Activated T-cell treated with anti-CD3 and anti-CD28 coated beads, Interleukin-2, amount 50 U/mL, for 24 hours (primary cell): ENCODE data around the gene FBXO21.
A peak's percentile ranks its signal among the peaks of the same experiment; 100 is the strongest.

Experiments used
- DNase-seq: peaks from one replicate; pipeline ENCODE4 v3.0.0-alpha.2; 2020
- H3K27ac Mint-ChIP-seq: 2 replicates; pipeline ENCODE4 v1.8.0; 2020; ENCODE audit warnings: mild to moderate bottlenecking, mixed read lengths
- H3K27me3 Mint-ChIP-seq: 2 replicates; pipeline ENCODE4 v1.8.0; 2020; ENCODE audit warnings: mixed read lengths
- H3K36me3 Mint-ChIP-seq: 2 replicates; pipeline ENCODE4 v1.8.0; 2020; ENCODE audit warnings: low read depth, mixed read lengths
- H3K4me1 Mint-ChIP-seq: 2 replicates; pipeline ENCODE4 v1.8.0; 2020; ENCODE audit warnings: low read depth, mixed read lengths
- H3K4me3 Mint-ChIP-seq: 2 replicates; pipeline ENCODE4 v1.8.0; 2020; ENCODE audit warnings: mild to moderate bottlenecking, moderate library complexity, mixed read lengths
- H3K9me3 Mint-ChIP-seq: 2 replicates; pipeline ENCODE4 v1.8.0; 2020; ENCODE audit warnings: mixed read lengths

The FBXO21 gene

GRCh38 chr12:117144599-117144998 lies 45.7 kb downstream of the FBXO21 start:
- Mint-ChIP-seq H3K4me3 (no peak overlapping the region), H3K27me3 (no peaks in the 10 kb centered on the region), H3K9me3 (no peaks in the 10 kb centered on the region), H3K36me3 (peaks cover 70% of the 10 kb centered on the region), H3K27ac (peak overlapping the region; percentile 16), H3K4me1 (peaks cover 27% of the 10 kb centered on the region)
- no peak for DNase-seq

DNA sequence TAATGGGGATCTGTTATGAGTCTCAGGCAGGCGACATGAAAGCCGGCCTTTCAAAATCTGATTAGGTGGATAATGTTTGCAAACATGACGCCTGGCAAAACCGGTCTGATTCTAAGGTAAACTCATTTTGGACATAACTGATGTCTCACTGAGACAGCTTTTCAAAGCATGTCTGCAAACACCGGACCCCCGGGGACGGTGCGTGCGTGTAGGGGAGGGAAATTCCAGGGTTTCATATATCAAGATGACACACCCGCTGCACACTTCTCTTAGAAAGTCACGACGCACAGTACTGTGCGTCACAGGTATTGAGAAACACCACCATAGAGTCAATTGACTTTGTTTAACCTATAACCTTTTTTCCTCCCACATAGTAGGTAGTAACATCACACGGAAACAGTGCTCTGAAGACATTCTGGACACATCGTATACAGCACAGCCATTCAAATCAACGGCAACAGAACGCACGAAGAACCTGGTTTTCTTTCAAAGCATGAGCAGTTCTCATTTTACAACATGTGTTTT lies 47.2 kb downstream of the FBXO21 start:
- H3K36me3 Mint-ChIP-seq: peaks cover 55% of the 10 kb centered on the region
- H3K27ac Mint-ChIP-seq: peak overlapping the region; percentile 73
- H3K4me3 Mint-ChIP-seq: no peak overlapping the region

GRCh38 chr12:117142094-117142493 lies 48.2 kb downstream of the FBXO21 start:
- DNase-seq: no peak
- Mint-ChIP-seq H3K4me1 (peaks cover 6% of the 10 kb centered on the region), H3K4me3 (no peak overlapping the region), H3K27me3 (no peaks in the 10 kb centered on the region), H3K9me3 (no peaks in the 10 kb centered on the region), H3K27ac (no peak overlapping the region), H3K36me3 (peaks cover 49% of the 10 kb centered on the region)

More for the DNA sequence above, 47.2 kb downstream of the FBXO21 start:
- H3K4me1 Mint-ChIP-seq: peaks cover 12% of the 10 kb centered on the region
- H3K27me3 Mint-ChIP-seq: no peaks in the 10 kb centered on the region
- H3K9me3 Mint-ChIP-seq: no peaks in the 10 kb centered on the region
- DNase-seq: no peak

GRCh38 chr12:117141097-117141898 lies 49.0 kb downstream of the FBXO21 start:
- Mint-ChIP-seq H3K27me3 (no peaks in the 10 kb centered on the region), H3K9me3 (no peaks in the 10 kb centered on the region), H3K4me3 (no peak overlapping the region), H3K4me1 (peaks cover 6% of the 10 kb centered on the region), H3K36me3 (peaks cover 41% of the 10 kb centered on the region), H3K27ac (no peak overlapping the region)
- no peak for DNase-seq

DNA sequence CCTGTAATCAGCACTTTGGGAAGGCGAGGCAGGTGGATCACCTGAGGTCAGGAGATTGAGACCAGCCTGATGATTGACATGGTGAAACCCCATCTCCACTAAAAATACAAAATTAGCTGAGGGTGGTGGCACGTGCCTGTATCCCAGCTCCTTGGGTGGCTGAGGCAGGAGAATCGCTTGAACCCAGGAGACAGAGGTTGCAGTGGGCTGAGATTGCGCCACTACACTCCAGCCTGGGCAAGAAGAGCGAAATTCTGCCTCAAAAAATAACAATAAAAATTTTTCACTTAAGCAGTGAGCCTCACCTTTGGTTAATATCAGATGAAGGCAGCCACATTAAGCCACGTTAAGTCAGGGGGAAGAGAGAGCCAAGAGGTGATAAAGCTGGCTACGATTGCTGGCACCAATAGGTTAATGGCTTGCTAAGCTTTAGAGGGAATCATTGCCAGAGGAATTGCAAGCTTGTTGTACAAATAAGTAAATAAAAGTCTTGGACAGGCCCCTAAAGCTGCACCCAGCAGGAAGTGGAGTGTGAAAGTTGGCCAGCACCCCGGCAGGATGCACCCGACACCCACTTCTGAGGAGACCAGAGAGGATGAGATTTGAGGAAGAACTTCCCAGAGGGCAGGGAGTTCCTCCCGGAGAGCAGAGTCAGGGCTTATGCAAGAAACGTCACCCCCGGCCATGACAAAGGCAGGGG lies 49.7 kb downstream of the FBXO21 start:
- H3K9me3 Mint-ChIP-seq: no peaks in the 10 kb centered on the region
- H3K27me3 Mint-ChIP-seq: no peaks in the 10 kb centered on the region
- peak overlapping the region; percentile 8 for H3K27ac Mint-ChIP-seq
- H3K4me1 Mint-ChIP-seq: peaks cover 9% of the 10 kb centered on the region
- peaks cover 34% of the 10 kb centered on the region for H3K36me3 Mint-ChIP-seq
- DNase-seq: no peak
- H3K4me3 Mint-ChIP-seq: no peak overlapping the region

GRCh38 chr12:117139025-117139717 lies 51.1 kb downstream of the FBXO21 start:
- Mint-ChIP-seq H3K9me3 (no peaks in the 10 kb centered on the region), H3K4me3 (no peak overlapping the region), H3K27me3 (no peaks in the 10 kb centered on the region), H3K4me1 (peaks cover 19% of the 10 kb centered on the region), H3K36me3 (peaks cover 23% of the 10 kb centered on the region), H3K27ac (no peak overlapping the region)
- DNase-seq: no peak

DNA sequence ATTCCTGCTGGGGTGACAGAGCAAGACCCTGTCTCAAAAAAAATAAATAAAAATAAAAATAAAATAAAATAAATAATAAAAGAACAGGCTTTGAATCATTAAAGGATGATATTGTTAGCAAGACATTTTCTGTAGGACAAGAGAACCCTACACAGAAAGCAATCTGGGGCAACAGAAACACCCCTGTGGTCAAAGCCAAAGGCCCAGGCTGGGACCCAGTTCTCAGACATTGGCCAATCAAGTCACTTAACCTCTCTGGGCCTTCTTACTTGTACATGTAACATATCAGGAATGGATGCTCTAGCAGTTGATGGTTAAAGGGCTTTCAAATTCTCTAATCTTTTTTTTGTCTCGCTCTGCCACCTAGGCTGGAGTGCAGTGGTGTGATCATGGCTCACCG lies 55.5 kb downstream of the FBXO21 start:
- no peak for DNase-seq
- Mint-ChIP-seq H3K4me1 (peaks cover 21% of the 10 kb centered on the region), H3K27me3 (no peaks in the 10 kb centered on the region), H3K36me3 (no peaks in the 10 kb centered on the region), H3K27ac (peak overlapping the region; percentile 73), H3K4me3 (no peak overlapping the region), H3K9me3 (no peaks in the 10 kb centered on the region)

- H3K27me3 Mint-ChIP-seq: no peaks in the 10 kb centered on the region
- peaks cover 21% of the 10 kb centered on the region for H3K4me1 Mint-ChIP-seq
- DNase-seq: peak; percentile 63
- no peaks in the 10 kb centered on the region for H3K36me3 Mint-ChIP-seq
- H3K4me3 Mint-ChIP-seq: peak overlapping the region; percentile 16
- H3K9me3 Mint-ChIP-seq: no peaks in the 10 kb centered on the region
- H3K27ac Mint-ChIP-seq: peak overlapping the region; percentile 89
Observed at GRCh38 chr12:117134059-117134458, 56.2 kb downstream of the FBXO21 start.

GRCh38 chr12:117130801-117131200 lies 59.5 kb downstream of the FBXO21 start:
- H3K27me3 Mint-ChIP-seq: no peaks in the 10 kb centered on the region

DNA sequence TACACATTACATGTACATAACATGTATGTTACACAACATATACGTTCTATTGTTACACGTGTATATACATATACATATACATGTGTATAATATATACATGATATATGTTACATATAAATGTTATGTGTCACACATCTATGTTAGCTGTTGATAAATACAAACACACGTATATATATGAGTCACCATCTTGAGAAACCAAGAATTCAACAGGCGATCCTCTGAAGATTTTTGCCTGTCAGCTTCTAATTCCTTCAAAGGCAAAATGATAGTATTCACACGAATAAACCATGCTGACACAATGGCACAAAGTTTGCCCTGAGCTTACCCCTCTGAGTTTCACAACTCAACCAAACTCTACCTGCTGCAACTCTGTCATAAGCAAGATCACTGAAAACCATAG lies 60.9 kb downstream of the FBXO21 start:
- Mint-ChIP-seq H3K4me3 (no peak overlapping the region), H3K9me3 (peaks cover 8% of the 10 kb centered on the region), H3K36me3 (no peaks in the 10 kb centered on the region), H3K27ac (no peak overlapping the region), H3K27me3 (no peaks in the 10 kb centered on the region), H3K4me1 (peaks cover 25% of the 10 kb centered on the region)
- DNase-seq: no peak

More at GRCh38 chr12:117130801-117131200, 59.5 kb downstream of the FBXO21 start:
- H3K36me3 Mint-ChIP-seq: no peaks in the 10 kb centered on the region
- H3K4me1 Mint-ChIP-seq: peaks cover 20% of the 10 kb centered on the region
- H3K4me3 Mint-ChIP-seq: no peak overlapping the region
- no peak overlapping the region for H3K27ac Mint-ChIP-seq
- H3K9me3 Mint-ChIP-seq: peaks cover 8% of the 10 kb centered on the region
- no peak for DNase-seq

- DNase-seq: no peak
- Mint-ChIP-seq H3K27ac (no peak overlapping the region), H3K4me1 (peaks cover 14% of the 10 kb centered on the region), H3K27me3 (no peaks in the 10 kb centered on the region), H3K36me3 (no peaks in the 10 kb centered on the region), H3K9me3 (peaks cover 8% of the 10 kb centered on the region), H3K4me3 (no peak overlapping the region)
Observed at GRCh38 chr12:117127933-117128823, 62.1 kb downstream of the FBXO21 start.

GRCh38 chr12:117126335-117126734 lies 63.9 kb downstream of the FBXO21 start:
- Mint-ChIP-seq H3K4me3 (no peak overlapping the region), H3K27me3 (no peaks in the 10 kb centered on the region), H3K9me3 (peaks cover 8% of the 10 kb centered on the region), H3K36me3 (no peaks in the 10 kb centered on the region), H3K27ac (no peak overlapping the region), H3K4me1 (peaks cover 14% of the 10 kb centered on the region)
- no peak for DNase-seq

DNA sequence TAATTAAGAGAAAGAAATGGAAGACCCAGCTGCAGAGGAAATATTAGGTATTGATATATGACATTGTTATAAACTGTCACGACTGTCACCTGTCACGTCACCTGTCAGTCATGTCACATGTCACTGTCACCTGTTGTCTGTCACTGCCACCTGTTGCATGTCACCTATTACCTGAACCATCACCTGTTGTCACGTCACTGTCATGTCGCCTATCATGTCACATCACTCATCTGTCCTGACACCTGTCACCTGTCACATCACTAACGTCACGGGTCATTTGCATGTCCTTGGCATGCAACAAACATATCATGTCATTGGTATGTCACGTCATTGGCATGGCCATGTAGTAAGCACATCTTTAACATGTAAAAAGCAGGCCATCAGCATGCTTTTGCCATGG lies 64.5 kb downstream of the FBXO21 start:
- Mint-ChIP-seq H3K36me3 (no peaks in the 10 kb centered on the region), H3K27ac (no peak overlapping the region), H3K9me3 (peaks cover 8% of the 10 kb centered on the region), H3K4me3 (no peak overlapping the region), H3K4me1 (peaks cover 14% of the 10 kb centered on the region), H3K27me3 (no peaks in the 10 kb centered on the region)
- no peak for DNase-seq

GRCh38 chr12:117125272-117125613 lies 65.0 kb downstream of the FBXO21 start:
- DNase-seq: no peak
- H3K4me1 Mint-ChIP-seq: peaks cover 14% of the 10 kb centered on the region
- H3K4me3 Mint-ChIP-seq: no peak overlapping the region
- H3K27me3 Mint-ChIP-seq: no peaks in the 10 kb centered on the region
- H3K36me3 Mint-ChIP-seq: no peaks in the 10 kb centered on the region
- H3K27ac Mint-ChIP-seq: peak overlapping the region; percentile 65
- peaks cover 8% of the 10 kb centered on the region for H3K9me3 Mint-ChIP-seq
